CD4-positive, alpha-beta memory T cell (primary cell): ENCODE measurements around the gene IQGAP2. TPM values are rescaled to one million over a fixed set of nuclear protein-coding genes. Genes with fewer than 3 reads are reported as not detected.

Experiments
- CTCF ChIA-PET: fragments of 350-600 bp; sonication (Branson Sonifier 250); formaldehyde crosslinking; loops from one replicate; lab custom pipeline; 2021; ENCODE audit warnings: inconsistent platforms; ENCODE audit not compliant: partially characterized antibody; lab: Charles Lee
- POLR2A ChIA-PET: fragments of 350-600 bp; sonication (Branson Sonifier 250); formaldehyde crosslinking; loops from one replicate; lab custom pipeline; 2021; ENCODE audit not compliant: partially characterized antibody; lab: Charles Lee
- DNase-seq, 5 donors: peaks; one replicate each; pipeline versions ENCODE4 v3.0.0 to v3.0.0-alpha.2; 2020 to 2022; ENCODE audit warnings: mixed read lengths in 1 of 5
- H3K27ac ChIP-seq: one replicate; pipeline ENCODE4 v1.7.0; 2013; ENCODE audit warnings: low read depth, low read length
- H3K27me3 ChIP-seq: 2 replicates; pipeline ENCODE4 v1.7.0; 2013; ENCODE audit warnings: mild to moderate bottlenecking, low read length, moderate library complexity; ENCODE audit not compliant: insufficient read depth
- H3K36me3 ChIP-seq: 2 replicates; pipeline ENCODE4 v1.7.0; 2013; ENCODE audit warnings: mild to moderate bottlenecking, low read length, moderate library complexity; ENCODE audit not compliant: insufficient read depth
- H3K4me1 ChIP-seq: 2 replicates; pipeline ENCODE4 v1.7.0; 2013; ENCODE audit warnings: mild to moderate bottlenecking, low read length, moderate library complexity; ENCODE audit not compliant: insufficient read depth
- H3K4me3 ChIP-seq, 2 donors: one replicate each; pipeline ENCODE4 v1.7.0; 2013; ENCODE audit warnings: low read length in 2 of 2, mild to moderate bottlenecking in 1 of 2
- H3K9me3 ChIP-seq, 2 donors: one replicate each; pipeline ENCODE4 v1.7.0; 2013; ENCODE audit warnings: low read length in 2 of 2, control low read depth in 1 of 2; ENCODE audit not compliant: control insufficient read depth in 1 of 2
- H3K27ac Mint-ChIP-seq, 7 donors: one replicate each; pipeline ENCODE4 v1.8.0; 2020 to 2021; ENCODE audit warnings: mixed read lengths in 7 of 7, mild to moderate bottlenecking in 6 of 7, inconsistent platforms in 3 of 7, moderate library complexity in 3 of 7
- H3K27me3 Mint-ChIP-seq, 2 donors: one replicate each; pipeline ENCODE4 v1.8.0; 2020 to 2021; ENCODE audit warnings: mixed read lengths in 2 of 2
- H3K36me3 Mint-ChIP-seq, 2 donors: one replicate each; pipeline ENCODE4 v1.8.0; 2020 to 2021; ENCODE audit warnings: mixed read lengths in 2 of 2, inconsistent platforms in 1 of 2, mild to moderate bottlenecking in 1 of 2
- H3K4me1 Mint-ChIP-seq, 4 donors: one replicate each; pipeline ENCODE4 v1.8.0; 2020 to 2021; ENCODE audit warnings: mixed read lengths in 4 of 4, mild to moderate bottlenecking in 1 of 4
- H3K4me3 Mint-ChIP-seq, 8 donors: one replicate each; pipeline ENCODE4 v1.8.0; 2020 to 2021; ENCODE audit warnings: mixed read lengths in 8 of 8, mild to moderate bottlenecking in 7 of 8, moderate library complexity in 6 of 8, inconsistent platforms in 3 of 8
- H3K9me3 Mint-ChIP-seq, 8 donors: one replicate each; pipeline ENCODE4 v1.8.0; 2020 to 2021; ENCODE audit warnings: mixed read lengths in 8 of 8, mild to moderate bottlenecking in 5 of 8, inconsistent platforms in 3 of 8, moderate library complexity in 1 of 8
- intact Hi-C: fragments of 100-400 bp; cut with micrococcal nuclease; formaldehyde crosslinking; loops from one replicate; pipeline ENCODE4 v1.15.1; 2023
- polyA plus RNA-seq, 2 donors: library from polyadenylated mRNA; unstranded; fragments of 300-500 nt; fragmentation: Illumina TruSeq; gene quantifications; one replicate each; pipeline ENCODE4 v1.2.3, GENCODE V29; 2021
- total RNA-seq, 2 experiments: library from RNA; stranded (reverse); gene quantifications; one replicate each; pipeline ENCODE4 v1.2.3, GENCODE V29; 2021

Gene IQGAP2
- total and polyA plus RNA-seq, 4 experiments from 2014 or later: 24.7 to 126 (median 98.5) TPM

- Histone ChIP-seq H3K4me1 (peaks cover 42% of the 10 kb centered on the region), H3K27me3 (no peaks in the 10 kb centered on the region), H3K27ac (no peak overlapping the region), H3K36me3 (peaks cover 10% of the 10 kb centered on the region), H3K4me3 (no peak overlapping the region), H3K9me3 (no peaks in the 10 kb centered on the region)
- H3K4me1 Mint-ChIP-seq: peaks cover 46 to 69% (median 57%) of the 10 kb centered on the region in 4 donors
- H3K27ac Mint-ChIP-seq: peak overlapping the region in 6 of 7 donors; percentile 25 to 92 (median 86)
- H3K27me3 Mint-ChIP-seq: no peaks in the 10 kb centered on the region
- DNase-seq: no peak
- ChIA-PET CTCF (interaction anchor here (1.0 kb wide), 1 partner anchor 16 kb away, joined by 3 read pairs; no protein-coding TSS in a partner anchor), POLR2A (interaction anchor here (1.2 to 1.6 kb wide), 4 partner anchors 12 to 97 kb away, joined by 3 to 5 read pairs (median 5); no protein-coding TSS in a partner anchor)
- no peaks in the 10 kb centered on the region for H3K9me3 Mint-ChIP-seq
- H3K36me3 Mint-ChIP-seq: peaks cover 36 to 43% of the 10 kb centered on the region in 2 donors
- H3K4me3 Mint-ChIP-seq: peak overlapping the region in 7 of 8 donors; percentile 26 to 85 (median 72)
- intact Hi-C loops: loop anchor here (5.0 kb wide), 1 partner anchor 48 kb away; the partner anchor contains the start of gene IQGAP2
These were observed 47.0 kb downstream of the IQGAP2 start for GRCh38 chr5:76450054-76450453.

- ChIA-PET POLR2A (interaction anchor here (0.6 to 1.6 kb wide), 5 partner anchors 11 to 98 kb away, joined by 3 to 5 read pairs (median 3); no protein-coding TSS in a partner anchor), CTCF (interaction anchor here (0.6 to 1.5 kb wide), 2 partner anchors 92 to 124 kb away, joined by 3 read pairs; no protein-coding TSS in a partner anchor)
- no peaks in the 10 kb centered on the region for H3K9me3 ChIP-seq
- H3K4me3 Mint-ChIP-seq: peak overlapping the region in 5 of 8 donors; percentile 3 to 72 (median 52)
- no peaks in the 10 kb centered on the region for H3K27me3 ChIP-seq
- no peaks in the 10 kb centered on the region for H3K9me3 Mint-ChIP-seq
- DNase-seq: no peak
- peaks cover 49% of the 10 kb centered on the region for H3K4me1 ChIP-seq
- peaks cover 4% of the 10 kb centered on the region for H3K36me3 ChIP-seq
- intact Hi-C loops: loop anchor here (5.0 kb wide), 1 partner anchor 49 kb away; the partner anchor contains the start of gene IQGAP2
- no peak overlapping the region for H3K27ac ChIP-seq
- H3K27me3 Mint-ChIP-seq: no peaks in the 10 kb centered on the region
- H3K36me3 Mint-ChIP-seq: peaks cover 30 to 38% of the 10 kb centered on the region in 2 donors
- no peak overlapping the region for H3K4me3 ChIP-seq
- H3K27ac Mint-ChIP-seq: peak overlapping the region; percentile 4 to 80 (median 41)
- peaks cover 48 to 71% (median 59%) of the 10 kb centered on the region in 4 donors for H3K4me1 Mint-ChIP-seq
These were observed 48.1 kb downstream of the IQGAP2 start for GRCh38 chr5:76451031-76451701.

GRCh38 chr5:76455531-76456133 is 52.5 kb downstream of the IQGAP2 start:
- H3K4me3 Mint-ChIP-seq: no peak overlapping the region
- H3K27me3 ChIP-seq: no peaks in the 10 kb centered on the region
- peaks cover 49% of the 10 kb centered on the region for H3K4me1 ChIP-seq
- H3K9me3 ChIP-seq: no peaks in the 10 kb centered on the region
- ChIA-PET CTCF (no interaction called here), POLR2A (no interaction called here)
- no peaks in the 10 kb centered on the region for H3K27me3 Mint-ChIP-seq
- no peaks in the 10 kb centered on the region for H3K36me3 ChIP-seq
- no peak overlapping the region for H3K27ac ChIP-seq
- no peak overlapping the region for H3K4me3 ChIP-seq
- no peaks in the 10 kb centered on the region for H3K9me3 Mint-ChIP-seq
- peaks cover 19 to 28% of the 10 kb centered on the region in 2 donors for H3K36me3 Mint-ChIP-seq
- H3K4me1 Mint-ChIP-seq: peaks cover 44 to 74% (median 62%) of the 10 kb centered on the region in 4 donors
- H3K27ac Mint-ChIP-seq: peak overlapping the region in 4 of 7 donors; percentile 9 to 55 (median 36)
- DNase-seq: no peak
- intact Hi-C loops: no loop called here

DNA sequence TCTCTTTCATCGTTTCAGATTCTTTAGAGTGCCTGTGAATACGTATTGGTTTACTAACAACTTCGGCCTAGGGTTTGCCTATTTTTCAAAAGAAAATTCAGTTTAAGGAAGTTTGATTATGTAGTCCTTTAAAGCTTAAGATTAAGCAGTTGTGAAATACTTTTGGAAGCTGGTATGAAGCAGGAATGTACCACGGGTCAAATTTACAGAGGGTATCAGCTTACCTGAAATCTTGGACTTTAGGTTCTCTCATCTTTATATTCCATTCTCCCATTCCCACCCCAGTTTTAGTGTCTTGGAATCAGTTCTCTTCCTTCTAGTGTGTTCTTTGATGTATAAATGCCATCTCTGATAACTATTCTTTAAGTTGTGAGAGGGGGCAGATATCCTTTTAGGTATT is 53.2 kb downstream of the IQGAP2 start:
- ChIA-PET POLR2A (no interaction called here), CTCF (no interaction called here)
- DNase-seq: no peak
- no peaks in the 10 kb centered on the region for H3K27me3 Mint-ChIP-seq
- Histone ChIP-seq H3K36me3 (no peaks in the 10 kb centered on the region), H3K27ac (no peak overlapping the region), H3K4me1 (peaks cover 42% of the 10 kb centered on the region), H3K27me3 (no peaks in the 10 kb centered on the region), H3K9me3 (no peaks in the 10 kb centered on the region), H3K4me3 (no peak overlapping the region)
- no peak overlapping the region for H3K4me3 Mint-ChIP-seq
- intact Hi-C loops: no loop called here
- H3K27ac Mint-ChIP-seq: peak overlapping the region in 2 of 7 donors; percentile 47 to 55
- H3K4me1 Mint-ChIP-seq: peaks cover 38 to 68% (median 56%) of the 10 kb centered on the region in 4 donors
- H3K9me3 Mint-ChIP-seq: no peaks in the 10 kb centered on the region
- peaks cover 17 to 28% of the 10 kb centered on the region in 2 donors for H3K36me3 Mint-ChIP-seq

GRCh38 chr5:76457674-76458485 is 54.8 kb downstream of the IQGAP2 start:
- H3K9me3 ChIP-seq: no peaks in the 10 kb centered on the region
- H3K4me1 Mint-ChIP-seq: peaks cover 42 to 75% (median 64%) of the 10 kb centered on the region in 4 donors
- peaks cover 32 to 41% of the 10 kb centered on the region in 2 donors for H3K36me3 Mint-ChIP-seq
- intact Hi-C loops: no loop called here
- H3K27me3 ChIP-seq: no peaks in the 10 kb centered on the region
- no peak overlapping the region for H3K4me3 ChIP-seq
- no peak for DNase-seq
- H3K27ac ChIP-seq: no peak overlapping the region
- no peaks in the 10 kb centered on the region for H3K27me3 Mint-ChIP-seq
- peaks cover 13% of the 10 kb centered on the region for H3K36me3 ChIP-seq
- peak overlapping the region in 2 of 8 donors; percentile 23 to 31 for H3K4me3 Mint-ChIP-seq
- ChIA-PET POLR2A (interaction anchor here (1.2 kb wide), 1 partner anchor 91 kb away, joined by 4 read pairs; no protein-coding TSS in a partner anchor), CTCF (interaction anchor here (1.2 to 1.4 kb wide), 2 partner anchors 11 to 114 kb away, joined by 3 read pairs; no protein-coding TSS in a partner anchor)
- peaks cover 36% of the 10 kb centered on the region for H3K4me1 ChIP-seq
- no peaks in the 10 kb centered on the region for H3K9me3 Mint-ChIP-seq
- H3K27ac Mint-ChIP-seq: peak overlapping the region; percentile 19 to 84 (median 73)

DNA sequence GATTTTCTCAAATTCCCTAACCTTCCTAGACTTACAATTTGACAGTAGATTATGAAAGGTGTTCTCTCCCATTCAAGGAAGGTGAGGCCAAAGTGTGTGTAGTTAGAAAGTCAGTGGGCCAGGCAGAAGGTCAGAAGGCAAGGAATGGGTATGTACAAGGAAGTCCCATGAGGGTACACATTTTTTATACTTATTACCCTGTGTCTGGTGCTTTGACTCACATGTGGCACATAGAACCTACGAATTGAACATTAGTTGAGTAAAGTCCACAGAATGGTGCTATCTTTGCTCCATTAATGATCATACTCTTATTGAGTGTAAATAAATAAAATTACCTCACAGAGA is 55.4 kb downstream of the IQGAP2 start:
- Mint-ChIP-seq H3K27me3 (no peaks in the 10 kb centered on the region), H3K36me3 (peaks cover 37 to 41% of the 10 kb centered on the region in 2 donors), H3K4me3 (no peak overlapping the region), H3K4me1 (peaks cover 42 to 70% (median 63%) of the 10 kb centered on the region in 4 donors), H3K9me3 (no peaks in the 10 kb centered on the region), H3K27ac (peak overlapping the region in 6 of 7 donors; percentile 13 to 84 (median 68))
- Histone ChIP-seq H3K4me1 (peaks cover 36% of the 10 kb centered on the region), H3K4me3 (no peak overlapping the region), H3K36me3 (peaks cover 13% of the 10 kb centered on the region), H3K9me3 (no peaks in the 10 kb centered on the region), H3K27ac (no peak overlapping the region), H3K27me3 (no peaks in the 10 kb centered on the region)
- POLR2A ChIA-PET: interaction anchor here (1.2 to 2.1 kb wide), 3 partner anchors 12 to 91 kb away, joined by 4 to 5 read pairs (median 4); no protein-coding TSS in a partner anchor
- CTCF ChIA-PET: interaction anchor here (1.2 to 1.4 kb wide), 2 partner anchors 11 to 113 kb away, joined by 3 read pairs; no protein-coding TSS in a partner anchor
- intact Hi-C loops: no loop called here
- DNase-seq: no peak
